WTC11 (cell line): ENCODE data around the gene KLHL25.

Source experiments
- SMAD4 ChIP-seq: sonication (generic); formaldehyde crosslinking; IDR thresholded peaks from 2 replicates; pipeline ENCODE4 v1.8.0; 2022; ENCODE audit warnings: mild to moderate bottlenecking, missing genetic modification reagents
- SP1 ChIP-seq: sonication (generic); formaldehyde crosslinking; conservative IDR thresholded peaks from 2 replicates; pipeline ENCODE4 v1.8.1; 2022; ENCODE audit warnings: missing genetic modification reagents
- TF ChIP-seq, protein P1 (sequence below): fragments of 200-600 bp; IDR thresholded peaks from 2 replicates; pipeline ENCODE4 v1.8.0; 2022; ENCODE audit warnings: antibody characterized with exemption

DNA sequence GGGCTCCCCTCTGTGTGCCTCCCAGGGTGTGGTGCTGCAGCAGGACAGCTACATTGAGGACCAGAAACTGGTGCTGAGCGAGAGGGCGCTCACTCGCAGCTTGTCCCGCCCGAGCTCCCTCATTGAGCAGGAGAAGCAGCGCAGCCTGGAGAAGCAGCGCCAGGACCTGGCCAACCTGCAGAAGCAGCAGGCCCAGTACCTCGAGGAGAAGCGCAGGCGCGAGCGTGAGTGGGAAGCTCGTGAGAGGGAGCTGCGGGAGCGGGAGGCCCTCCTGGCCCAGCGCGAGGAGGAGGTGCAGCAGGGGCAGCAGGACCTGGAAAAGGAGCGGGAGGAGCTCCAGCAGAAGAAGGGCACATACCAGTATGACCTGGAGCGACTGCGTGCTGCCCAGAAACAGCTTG is 53.7 kb downstream of the KLHL25 start:
- TF ChIP-seq SMAD4 (no peak), SP1 (CRISPR knock-in tag) (no peak)
- TF ChIP-seq, protein P1, sequence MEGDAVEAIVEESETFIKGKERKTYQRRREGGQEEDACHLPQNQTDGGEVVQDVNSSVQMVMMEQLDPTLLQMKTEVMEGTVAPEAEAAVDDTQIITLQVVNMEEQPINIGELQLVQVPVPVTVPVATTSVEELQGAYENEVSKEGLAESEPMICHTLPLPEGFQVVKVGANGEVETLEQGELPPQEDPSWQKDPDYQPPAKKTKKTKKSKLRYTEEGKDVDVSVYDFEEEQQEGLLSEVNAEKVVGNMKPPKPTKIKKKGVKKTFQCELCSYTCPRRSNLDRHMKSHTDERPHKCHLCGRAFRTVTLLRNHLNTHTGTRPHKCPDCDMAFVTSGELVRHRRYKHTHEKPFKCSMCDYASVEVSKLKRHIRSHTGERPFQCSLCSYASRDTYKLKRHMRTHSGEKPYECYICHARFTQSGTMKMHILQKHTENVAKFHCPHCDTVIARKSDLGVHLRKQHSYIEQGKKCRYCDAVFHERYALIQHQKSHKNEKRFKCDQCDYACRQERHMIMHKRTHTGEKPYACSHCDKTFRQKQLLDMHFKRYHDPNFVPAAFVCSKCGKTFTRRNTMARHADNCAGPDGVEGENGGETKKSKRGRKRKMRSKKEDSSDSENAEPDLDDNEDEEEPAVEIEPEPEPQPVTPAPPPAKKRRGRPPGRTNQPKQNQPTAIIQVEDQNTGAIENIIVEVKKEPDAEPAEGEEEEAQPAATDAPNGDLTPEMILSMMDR: no peak
